Activated CD4-positive, alpha-beta memory T cell treated with anti-CD3 and anti-CD28 coated beads for 36 hours (primary cell): ENCODE measurements around the gene DNAH8. TPM values are rescaled to one million over a fixed set of nuclear protein-coding genes. Genes with fewer than 3 reads are reported as not detected.

Source experiments
- CTCF ChIA-PET: fragments of 350-600 bp; sonication (Branson Sonifier 250); formaldehyde crosslinking; loops from one replicate; lab custom pipeline; 2021; ENCODE audit warnings: antibody characterized with exemption, inconsistent platforms; lab: Charles Lee
- POLR2A ChIA-PET: fragments of 350-600 bp; sonication (Branson Sonifier 250); formaldehyde crosslinking; loops from one replicate; lab custom pipeline; 2021; ENCODE audit warnings: antibody characterized with exemption; lab: Charles Lee
- DNase-seq: peaks from one replicate; pipeline ENCODE4 v3.0.0-alpha.2; 2020
- H3K27ac Mint-ChIP-seq: one replicate; pipeline ENCODE4 v1.8.0; 2021; ENCODE audit warnings: mixed read lengths
- H3K27me3 Mint-ChIP-seq: one replicate; pipeline ENCODE4 v1.8.0; 2021; ENCODE audit warnings: mixed read lengths
- H3K36me3 Mint-ChIP-seq: one replicate; pipeline ENCODE4 v1.8.0; 2021; ENCODE audit warnings: mixed read lengths
- H3K4me1 Mint-ChIP-seq: one replicate; pipeline ENCODE4 v1.8.0; 2021; ENCODE audit warnings: low read depth, mixed read lengths
- H3K4me3 Mint-ChIP-seq: one replicate; pipeline ENCODE4 v1.8.0; 2021; ENCODE audit warnings: mild to moderate bottlenecking, mixed read lengths
- H3K9me3 Mint-ChIP-seq: one replicate; pipeline ENCODE4 v1.8.0; 2021; ENCODE audit warnings: mixed read lengths
- intact Hi-C: fragments of 100-400 bp; cut with micrococcal nuclease; formaldehyde crosslinking; loops from one replicate; pipeline ENCODE4 v1.15.1; 2023
- total RNA-seq, 2 experiments: library from RNA; stranded (reverse); gene quantifications; one replicate each; pipeline ENCODE4 v1.2.3, GENCODE V29; 2021

Gene DNAH8
- total RNA-seq, 2 experiments from 2014 or later: 0.02 to 0.22 TPM

GRCh38 chr6:38723783-38724182 is 8.7 kb downstream of the DNAH8 start:
- DNase-seq: no peak
- Mint-ChIP-seq H3K9me3 (no peaks in the 10 kb centered on the region), H3K4me1 (peaks cover 8% of the 10 kb centered on the region), H3K27ac (no peak overlapping the region), H3K27me3 (peaks cover 21% of the 10 kb centered on the region), H3K4me3 (no peak overlapping the region), H3K36me3 (no peaks in the 10 kb centered on the region)
- intact Hi-C loops: no loop called here
- ChIA-PET CTCF (no interaction called here), POLR2A (no interaction called here)

- Mint-ChIP-seq H3K4me1 (peaks cover 8% of the 10 kb centered on the region), H3K4me3 (no peak overlapping the region), H3K9me3 (no peaks in the 10 kb centered on the region), H3K27ac (no peak overlapping the region), H3K36me3 (no peaks in the 10 kb centered on the region), H3K27me3 (peaks cover 15% of the 10 kb centered on the region)
- intact Hi-C loops: no loop called here
- ChIA-PET POLR2A (no interaction called here), CTCF (no interaction called here)
- DNase-seq: no peak
Observed at GRCh38 chr6:38724343-38724742, 9.2 kb downstream of the DNAH8 start.

GRCh38 chr6:38725414-38726183 is 10.5 kb downstream of the DNAH8 start:
- no peaks in the 10 kb centered on the region for H3K9me3 Mint-ChIP-seq
- no peaks in the 10 kb centered on the region for H3K36me3 Mint-ChIP-seq
- H3K4me3 Mint-ChIP-seq: no peak overlapping the region
- H3K27me3 Mint-ChIP-seq: peaks cover 6% of the 10 kb centered on the region
- H3K27ac Mint-ChIP-seq: no peak overlapping the region
- intact Hi-C loops: no loop called here
- DNase-seq: peak; percentile 30
- POLR2A ChIA-PET: interaction anchor here (0.9 to 1.1 kb wide), 2 partner anchors 10 to 28 kb away, joined by 3 read pairs; no protein-coding TSS in a partner anchor
- H3K4me1 Mint-ChIP-seq: peaks cover 8% of the 10 kb centered on the region
- CTCF ChIA-PET: no interaction called here

GRCh38 chr6:38728203-38728602 is 13.1 kb downstream of the DNAH8 start:
- ChIA-PET CTCF (no interaction called here), POLR2A (no interaction called here)
- H3K4me3 Mint-ChIP-seq: no peak overlapping the region
- H3K27me3 Mint-ChIP-seq: peaks cover 2% of the 10 kb centered on the region
- H3K27ac Mint-ChIP-seq: no peak overlapping the region
- peaks cover 8% of the 10 kb centered on the region for H3K4me1 Mint-ChIP-seq
- DNase-seq: no peak
- H3K9me3 Mint-ChIP-seq: no peaks in the 10 kb centered on the region
- intact Hi-C loops: no loop called here
- H3K36me3 Mint-ChIP-seq: no peaks in the 10 kb centered on the region

DNA sequence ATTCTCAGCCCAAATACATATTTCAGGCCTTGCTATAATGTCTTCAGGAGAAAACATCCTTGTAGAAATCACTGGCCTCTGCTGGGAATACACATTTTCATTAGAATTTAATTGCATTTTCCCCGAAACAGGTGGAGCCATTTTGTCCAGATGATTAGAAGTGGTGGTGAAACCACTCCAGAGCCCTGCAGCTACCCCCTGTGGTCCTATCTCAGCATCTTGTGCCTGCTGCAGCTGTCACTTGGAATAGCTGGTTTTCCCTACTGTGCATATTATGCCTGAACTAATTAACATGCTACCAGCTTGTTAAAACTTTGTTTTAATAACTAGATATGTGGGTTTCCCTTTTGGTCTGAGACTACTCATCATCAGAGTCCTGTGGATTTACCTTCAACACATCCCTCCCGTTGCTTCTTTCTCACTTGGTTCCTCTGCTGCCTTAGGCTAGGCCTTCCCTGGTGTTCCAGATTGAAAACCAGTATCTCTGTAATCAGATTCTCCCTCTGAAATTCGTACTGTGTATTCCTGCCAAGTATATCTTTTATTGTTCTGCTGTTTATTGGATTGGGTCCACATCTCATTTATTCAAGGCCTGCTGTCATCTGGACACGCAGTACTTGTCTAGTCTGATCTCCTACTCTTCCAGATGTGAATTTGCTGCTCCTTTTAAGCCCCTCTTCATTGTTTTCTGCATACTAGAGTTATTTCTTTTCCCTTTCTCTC is 15.2 kb downstream of the DNAH8 start:
- no peak for DNase-seq
- Mint-ChIP-seq H3K9me3 (peaks cover under 1% of the 10 kb centered on the region), H3K36me3 (no peaks in the 10 kb centered on the region), H3K27me3 (peaks cover 6% of the 10 kb centered on the region), H3K27ac (no peak overlapping the region), H3K4me3 (no peak overlapping the region), H3K4me1 (peaks cover 6% of the 10 kb centered on the region)
- POLR2A ChIA-PET: no interaction called here
- CTCF ChIA-PET: no interaction called here
- intact Hi-C loops: no loop called here

- H3K27me3 Mint-ChIP-seq: peaks cover 21% of the 10 kb centered on the region
- intact Hi-C loops: no loop called here
Observed at GRCh38 chr6:38736951-38737350, 21.8 kb downstream of the DNAH8 start.

GRCh38 chr6:38738261-38738660 is 23.1 kb downstream of the DNAH8 start:
- no peak for DNase-seq
- H3K9me3 Mint-ChIP-seq: peaks cover 3% of the 10 kb centered on the region
- intact Hi-C loops: no loop called here
- ChIA-PET POLR2A (no interaction called here), CTCF (no interaction called here)
- no peaks in the 10 kb centered on the region for H3K4me1 Mint-ChIP-seq
- H3K27ac Mint-ChIP-seq: no peak overlapping the region
- H3K4me3 Mint-ChIP-seq: no peak overlapping the region
- peaks cover 21% of the 10 kb centered on the region for H3K27me3 Mint-ChIP-seq
- H3K36me3 Mint-ChIP-seq: no peaks in the 10 kb centered on the region

More at GRCh38 chr6:38736951-38737350, 21.8 kb downstream of the DNAH8 start:
- H3K27ac Mint-ChIP-seq: no peak overlapping the region
- CTCF ChIA-PET: no interaction called here
- POLR2A ChIA-PET: no interaction called here
- peaks cover 3% of the 10 kb centered on the region for H3K9me3 Mint-ChIP-seq
- no peaks in the 10 kb centered on the region for H3K4me1 Mint-ChIP-seq
- H3K4me3 Mint-ChIP-seq: no peak overlapping the region
- H3K36me3 Mint-ChIP-seq: no peaks in the 10 kb centered on the region
- no peak for DNase-seq

DNA sequence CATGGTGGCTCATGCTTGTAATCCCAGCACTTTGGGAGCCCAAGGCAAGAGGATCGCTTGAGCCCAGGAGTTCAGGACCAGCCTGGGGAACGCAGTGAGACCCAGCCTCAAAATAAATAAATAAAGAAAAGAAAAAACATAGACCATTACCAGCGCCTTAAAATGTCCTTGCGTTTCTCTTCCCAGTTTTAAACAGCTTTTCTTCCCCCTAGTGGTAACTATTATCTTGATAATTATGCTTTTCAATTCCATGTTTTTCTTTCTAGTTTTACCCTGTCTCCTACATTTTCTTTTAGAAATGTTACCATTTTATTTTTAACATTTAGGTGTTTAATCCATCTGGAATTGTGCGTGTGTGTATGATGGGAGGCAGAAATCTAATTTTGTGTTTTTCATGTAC is 24.4 kb downstream of the DNAH8 start:
- no peak overlapping the region for H3K27ac Mint-ChIP-seq
- H3K27me3 Mint-ChIP-seq: peaks cover 25% of the 10 kb centered on the region
- ChIA-PET POLR2A (no interaction called here), CTCF (interaction anchor here (1.4 kb wide), 1 partner anchor 20 kb away, joined by 4 read pairs; no protein-coding TSS in a partner anchor)
- H3K4me1 Mint-ChIP-seq: no peaks in the 10 kb centered on the region
- H3K4me3 Mint-ChIP-seq: no peak overlapping the region
- H3K9me3 Mint-ChIP-seq: peaks cover 3% of the 10 kb centered on the region
- H3K36me3 Mint-ChIP-seq: no peaks in the 10 kb centered on the region
- intact Hi-C loops: no loop called here
- no peak for DNase-seq

GRCh38 chr6:38749473-38749872 is 34.4 kb downstream of the DNAH8 start:
- no peaks in the 10 kb centered on the region for H3K9me3 Mint-ChIP-seq
- H3K27ac Mint-ChIP-seq: no peak overlapping the region
- POLR2A ChIA-PET: no interaction called here
- H3K36me3 Mint-ChIP-seq: no peaks in the 10 kb centered on the region
- DNase-seq: no peak
- CTCF ChIA-PET: no interaction called here
- H3K27me3 Mint-ChIP-seq: peaks cover 19% of the 10 kb centered on the region
- H3K4me3 Mint-ChIP-seq: no peak overlapping the region
- H3K4me1 Mint-ChIP-seq: peaks cover 14% of the 10 kb centered on the region
- intact Hi-C loops: loop anchor here (2.0 kb wide), 1 partner anchor 77 kb away; no protein-coding TSS in a partner anchor

DNA sequence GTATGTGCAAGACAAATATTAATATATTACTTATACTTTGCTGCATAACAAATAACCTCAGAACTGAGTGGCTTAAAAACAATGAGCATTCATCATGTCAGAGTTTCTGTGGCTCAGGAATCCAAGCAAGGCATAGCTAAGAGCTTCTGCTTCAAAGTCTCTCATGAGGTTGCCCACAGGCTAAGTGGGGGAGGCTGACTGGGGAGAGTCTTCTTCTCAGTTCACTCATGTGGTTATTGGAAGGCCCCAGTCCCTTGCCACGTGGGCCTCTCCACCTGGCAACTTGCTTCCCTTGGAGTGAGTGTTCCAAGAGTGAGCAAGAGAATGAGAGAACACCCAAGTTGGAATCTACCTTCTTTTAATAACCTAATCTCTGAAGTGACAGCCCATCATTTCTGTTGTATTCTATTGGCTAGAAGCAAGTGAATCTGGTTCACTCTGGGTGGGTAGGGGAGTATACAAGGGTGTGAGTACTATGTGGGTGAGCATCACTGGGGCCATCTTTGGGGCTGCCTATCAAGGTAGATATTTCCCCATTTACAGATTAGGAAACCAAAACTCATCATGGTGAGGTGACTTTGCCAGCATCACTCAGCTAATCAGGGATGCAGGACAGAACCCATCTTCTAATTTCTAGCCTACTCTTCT is 36.0 kb downstream of the DNAH8 start:
- H3K4me3 Mint-ChIP-seq: no peak overlapping the region
- peaks cover 21% of the 10 kb centered on the region for H3K4me1 Mint-ChIP-seq
- peak; percentile 47 for DNase-seq
- H3K27me3 Mint-ChIP-seq: peaks cover 7% of the 10 kb centered on the region
- H3K9me3 Mint-ChIP-seq: no peaks in the 10 kb centered on the region
- H3K36me3 Mint-ChIP-seq: no peaks in the 10 kb centered on the region
- no peak overlapping the region for H3K27ac Mint-ChIP-seq
- ChIA-PET CTCF (no interaction called here), POLR2A (no interaction called here)
- intact Hi-C loops: no loop called here

GRCh38 chr6:38753707-38754106 is 38.6 kb downstream of the DNAH8 start:
- Mint-ChIP-seq H3K4me1 (peaks cover 24% of the 10 kb centered on the region), H3K36me3 (no peaks in the 10 kb centered on the region), H3K27ac (no peak overlapping the region), H3K4me3 (no peak overlapping the region), H3K9me3 (no peaks in the 10 kb centered on the region), H3K27me3 (peaks cover 5% of the 10 kb centered on the region)
- DNase-seq: no peak
- ChIA-PET CTCF (interaction anchor here (0.6 to 1.2 kb wide), 3 partner anchors 16 to 84 kb away, joined by 3 read pairs; no protein-coding TSS in a partner anchor), POLR2A (no interaction called here)
- intact Hi-C loops: no loop called here

GRCh38 chr6:38755207-38755606 is 40.1 kb downstream of the DNAH8 start:
- H3K9me3 Mint-ChIP-seq: no peaks in the 10 kb centered on the region
- H3K36me3 Mint-ChIP-seq: no peaks in the 10 kb centered on the region
- no peak overlapping the region for H3K4me3 Mint-ChIP-seq
- H3K4me1 Mint-ChIP-seq: peaks cover 21% of the 10 kb centered on the region
- no peak for DNase-seq
- ChIA-PET POLR2A (no interaction called here), CTCF (no interaction called here)
- no peak overlapping the region for H3K27ac Mint-ChIP-seq
- intact Hi-C loops: no loop called here
- peaks cover 5% of the 10 kb centered on the region for H3K27me3 Mint-ChIP-seq
